SK-N-SH (cell line): ENCODE measurements around the gene GLRX5. TPM values are rescaled to one million over a fixed set of nuclear protein-coding genes. Genes with fewer than 3 reads are reported as not detected.
A peak's percentile ranks its signal among the peaks of the same experiment; 100 is the strongest.

Experiments used
- CTCF ChIA-PET: fragments of 300-600, 350-600 bp; formaldehyde crosslinking; extraction: SDS; loops from one replicate; lab custom pipeline; 2021; lab: Yijun Ruan, JAX
- POLR2A ChIA-PET: fragments of 350-600 bp; sonication (Branson Sonifier 250); formaldehyde crosslinking; extraction: SDS; loops from one replicate; lab custom pipeline; 2020; ENCODE audit warnings: antibody characterized with exemption, inconsistent platforms; lab: Yijun Ruan, JAX
- DNase-seq: peaks from one replicate; pipeline ENCODE4 v3.0.0; 2012
- H2AFZ ChIP-seq: fragments of 200-600 bp; sonication (generic); 2 replicates; pipeline ENCODE4 v1.8.1; 2016; ENCODE audit warnings: antibody characterized with exemption, mild to moderate bottlenecking, low read depth
- H3F3A ChIP-seq: fragments of 200-600 bp; sonication (generic); replicated peaks from 2 replicates; pipeline ENCODE3; 2016; ENCODE audit warnings: antibody characterized with exemption, mild to moderate bottlenecking; ENCODE audit not compliant: insufficient read depth
- H3K27ac ChIP-seq, 2 experiments: fragments of 200-500 bp in 1 of 2; fragments of 200-600 bp in 1 of 2; sonication (Bioruptor generic) in 1 of 2; sonication (generic), shearing (Covaris generic) in 1 of 2; 2 replicates each; pipeline versions ENCODE4 v1.5.1 to v1.6.1; 2014 to 2016; ENCODE audit warnings: low read depth in 2 of 2, inconsistent platforms in 1 of 2, low read length in 1 of 2, mild to moderate bottlenecking in 1 of 2, mixed read lengths in 1 of 2
- H3K27me3 ChIP-seq: fragments of 200-600 bp; sonication (generic), shearing (Covaris generic); 2 replicates; pipeline ENCODE4 v1.6.1; 2016; ENCODE audit warnings: mixed run types; ENCODE audit not compliant: insufficient read depth
- H3K36me3 ChIP-seq, 2 experiments: fragments of 200-500 bp in 1 of 2; fragments of 200-600 bp in 1 of 2; sonication (Bioruptor generic) in 1 of 2; sonication (generic) in 1 of 2; replicated peaks in 1 of 2; 2 replicates each; pipeline versions ENCODE3 to v1.5.1; 2014 to 2016; ENCODE audit warnings: low read length in 1 of 2, mild to moderate bottlenecking in 1 of 2; ENCODE audit not compliant: insufficient read depth in 2 of 2, control insufficient read depth in 1 of 2
- H3K4me1 ChIP-seq, 2 experiments: fragments of 200-500 bp in 1 of 2; fragments of 200-600 bp in 1 of 2; sonication (Bioruptor generic) in 1 of 2; sonication (generic), shearing (Covaris generic) in 1 of 2; 2 replicates each; pipeline versions ENCODE4 v1.5.1 to v1.6.1; 2014 to 2016; ENCODE audit warnings: low read depth in 1 of 2, low read length in 1 of 2, mixed run types in 1 of 2; ENCODE audit not compliant: insufficient read depth in 2 of 2, control insufficient read depth in 1 of 2
- H3K4me2 ChIP-seq: fragments of 200-600 bp; sonication (generic), shearing (Covaris generic); 2 replicates; pipeline ENCODE4 v1.6.1; 2017; ENCODE audit warnings: mixed run types
- H3K4me3 ChIP-seq, 2 experiments: fragments of 200-500 bp in 1 of 2; fragments of 200-600 bp in 1 of 2; sonication (Bioruptor generic) in 1 of 2; sonication (generic), shearing (Covaris generic) in 1 of 2; 2 replicates each; pipeline versions ENCODE4 v1.5.1 to v1.8.1; 2014 to 2016; ENCODE audit warnings: low read depth in 2 of 2, inconsistent platforms in 1 of 2, low read length in 1 of 2, mild to moderate bottlenecking in 1 of 2, mixed read lengths in 1 of 2, moderate library complexity in 1 of 2
- H3K79me2 ChIP-seq: fragments of 200-600 bp; sonication (generic); 2 replicates; pipeline ENCODE4 v1.8.1; 2017; ENCODE audit warnings: mild to moderate bottlenecking; ENCODE audit not compliant: insufficient read depth
- H3K9ac ChIP-seq: fragments of 200-600 bp; sonication (generic); 2 replicates; pipeline ENCODE4 v1.6.1; 2017; ENCODE audit warnings: mixed run types
- H3K9me2 ChIP-seq: fragments of 200-600 bp; sonication (generic); 2 replicates; pipeline ENCODE4 v1.6.1; 2017; ENCODE audit warnings: mixed run types
- H3K9me3 ChIP-seq: fragments of 200-600 bp; sonication (generic); 2 replicates; pipeline ENCODE4 v1.6.1; 2017; ENCODE audit warnings: mixed run types, mild to moderate bottlenecking, moderate library complexity
- H4K20me1 ChIP-seq: fragments of 200-600 bp; sonication (generic); 2 replicates; pipeline ENCODE4 v1.6.1; 2017; ENCODE audit warnings: mild to moderate bottlenecking, mixed run types; ENCODE audit not compliant: insufficient read depth
- CHD2 ChIP-seq: fragments of 150-350 bp; IDR thresholded peaks from 2 replicates; pipeline ENCODE4 v1.6.1; 2018; ENCODE audit warnings: low read length; ENCODE audit not compliant: partially characterized antibody
- EZH2phosphoT487 ChIP-seq: fragments of 200-600 bp; sonication (generic); IDR thresholded peaks from 2 replicates; pipeline ENCODE4 v1.6.1; 2017; ENCODE audit warnings: low read depth, mixed run types, mild to moderate bottlenecking, antibody characterized with exemption, moderate library complexity, borderline replicate concordance
- FOSL2 ChIP-seq: IDR thresholded peaks from 2 replicates; pipeline ENCODE4 v1.4.0; 2012; ENCODE audit warnings: low read depth, mild to moderate bottlenecking, moderate library complexity, borderline replicate concordance
- FOXM1 ChIP-seq: IDR thresholded peaks from 2 replicates; pipeline ENCODE4 v1.4.0; 2012; ENCODE audit warnings: low read depth, mild to moderate bottlenecking
- GABPA ChIP-seq: IDR thresholded peaks from 2 replicates; pipeline ENCODE4 v1.4.0; 2012; ENCODE audit warnings: low read depth, mild to moderate bottlenecking
- GATA2 ChIP-seq: sonication (generic); formaldehyde crosslinking; IDR thresholded peaks from 2 replicates; pipeline ENCODE4 v1.5.0; 2020; ENCODE audit warnings: mild to moderate bottlenecking, missing genetic modification reagents
- JUND ChIP-seq: IDR thresholded peaks from 2 replicates; pipeline ENCODE4 v1.4.0; 2012
- NFIC ChIP-seq: IDR thresholded peaks from 2 replicates; pipeline ENCODE4 v1.4.0; 2012; ENCODE audit warnings: borderline replicate concordance
- RXRA ChIP-seq: IDR thresholded peaks from 2 replicates; pipeline ENCODE4 v1.4.0; 2012; ENCODE audit warnings: low read depth, mild to moderate bottlenecking, borderline replicate concordance
- TCF12 ChIP-seq: IDR thresholded peaks from 2 replicates; pipeline ENCODE4 v1.4.0; 2012
- YY1 ChIP-seq: IDR thresholded peaks from 2 replicates; pipeline ENCODE4 v1.4.0; 2012; ENCODE audit warnings: low read depth, mild to moderate bottlenecking
- WGBS: methylation state at CpG from one replicate; pipeline ENCODE4 v1.1.6; 2017; ENCODE audit warnings: low lambda C conversion rate; 5-methylcytosine and 5-hydroxymethylcytosine counted together
- polyA plus RNA-seq, 3 experiments: library from polyadenylated mRNA; depleted of rRNA; stranded (reverse); fragments of >200 nt; gene quantifications; 2 replicates each; pipeline ENCODE4 v1.2.3, GENCODE V29; 2012
- TF ChIP-seq, protein P1 (sequence below): IDR thresholded peaks from 2 replicates; pipeline ENCODE4 v1.4.0; 2012; ENCODE audit warnings: low read depth
- TF ChIP-seq, protein P2 (sequence below): fragments of 150-350 bp; IDR thresholded peaks from 2 replicates; pipeline ENCODE4 v1.6.1; 2016; ENCODE audit warnings: mild to moderate bottlenecking, low read depth, low read length

Gene GLRX5
- polyA plus RNA-seq, 1 of the 3 experiments (the other 2 are of a cell fraction), result 29.1 TPM

DNA sequence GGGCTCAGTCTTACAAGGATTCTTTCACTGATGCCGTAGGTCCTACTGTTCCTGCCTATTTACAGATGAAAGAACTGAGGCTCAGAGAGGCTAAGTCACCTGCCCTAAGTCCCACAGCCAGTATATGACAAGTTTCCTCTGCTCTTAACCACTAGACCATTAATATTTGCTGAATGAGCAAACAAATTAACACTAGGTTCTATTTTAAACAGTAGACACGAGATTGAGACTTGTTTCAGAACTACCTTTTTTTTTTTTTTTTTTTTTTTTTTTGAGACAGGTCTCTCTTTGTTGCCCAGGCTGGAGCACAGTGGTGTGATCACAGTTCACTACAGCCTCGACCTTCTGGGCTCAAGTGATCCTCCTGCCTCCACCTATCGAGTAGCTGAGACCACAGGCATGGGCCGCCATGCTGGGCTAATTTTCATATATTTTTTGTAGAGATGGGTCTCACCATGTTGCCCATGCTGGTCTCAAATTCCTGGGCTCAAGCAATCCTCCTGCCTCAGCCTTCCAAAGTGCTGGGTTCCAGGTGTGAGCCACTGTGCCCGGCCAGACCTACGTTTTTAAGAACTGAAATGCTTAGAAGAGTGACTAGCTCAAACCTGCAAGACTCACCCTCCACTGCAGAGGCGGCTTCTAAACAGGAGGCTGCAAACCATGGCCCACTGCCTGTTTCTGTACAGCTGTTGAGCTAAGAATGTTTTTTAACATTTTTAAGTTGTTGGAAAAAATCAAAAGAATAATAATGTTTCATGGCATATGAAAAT is 31.3 kb upstream of the GLRX5 start:
- no peak for TF ChIP-seq GATA2 (CRISPR knock-in tag)
- no peak for TF ChIP-seq EZH2phosphoT487
- no peak for TF ChIP-seq GABPA
- no peak for TF ChIP-seq TCF12
- no peak for TF ChIP-seq YY1
- no peak for TF ChIP-seq CHD2
- TF ChIP-seq, protein P1, sequence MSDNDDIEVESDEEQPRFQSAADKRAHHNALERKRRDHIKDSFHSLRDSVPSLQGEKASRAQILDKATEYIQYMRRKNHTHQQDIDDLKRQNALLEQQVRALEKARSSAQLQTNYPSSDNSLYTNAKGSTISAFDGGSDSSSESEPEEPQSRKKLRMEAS, result no peak
- TF ChIP-seq FOXM1, result no peak
- TF ChIP-seq FOSL2, result no peak
- ChIA-PET POLR2A (no interaction called here), CTCF (interaction anchor here (0.9 to 1.7 kb wide), 4 partner anchors 9 to 30 kb away, joined by 3 to 6 read pairs (median 4); partner anchors contain the start of gene SYNE3)
- H3K9me3 ChIP-seq, result no peaks in the 10 kb centered on the region
- no peak overlapping the region for H3K4me3 ChIP-seq
- H3K79me2 ChIP-seq, result peaks cover 4% of the 10 kb centered on the region; the same call in 1 of the 2 replicates
- H3K27ac ChIP-seq, result no peak overlapping the region
- no peaks in the 10 kb centered on the region for H3K36me3 ChIP-seq
- WGBS, result 89% methylated on average over 8 of the region's 8 CpGs
- DNase-seq, result no peak
- H3F3A ChIP-seq, result peaks cover 8% of the 10 kb centered on the region
- H3K4me2 ChIP-seq, result no peak overlapping the region
- H3K9me2 ChIP-seq, result no peaks in the 10 kb centered on the region
- H4K20me1 ChIP-seq, result no peaks in the 10 kb centered on the region
- H3K9ac ChIP-seq, result no peak overlapping the region
- peaks cover 23 to 46% of the 10 kb centered on the region in 2 experiments for H3K4me1 ChIP-seq
- no peaks in the 10 kb centered on the region for H3K27me3 ChIP-seq
- no peak overlapping the region for H2AFZ ChIP-seq

DNA sequence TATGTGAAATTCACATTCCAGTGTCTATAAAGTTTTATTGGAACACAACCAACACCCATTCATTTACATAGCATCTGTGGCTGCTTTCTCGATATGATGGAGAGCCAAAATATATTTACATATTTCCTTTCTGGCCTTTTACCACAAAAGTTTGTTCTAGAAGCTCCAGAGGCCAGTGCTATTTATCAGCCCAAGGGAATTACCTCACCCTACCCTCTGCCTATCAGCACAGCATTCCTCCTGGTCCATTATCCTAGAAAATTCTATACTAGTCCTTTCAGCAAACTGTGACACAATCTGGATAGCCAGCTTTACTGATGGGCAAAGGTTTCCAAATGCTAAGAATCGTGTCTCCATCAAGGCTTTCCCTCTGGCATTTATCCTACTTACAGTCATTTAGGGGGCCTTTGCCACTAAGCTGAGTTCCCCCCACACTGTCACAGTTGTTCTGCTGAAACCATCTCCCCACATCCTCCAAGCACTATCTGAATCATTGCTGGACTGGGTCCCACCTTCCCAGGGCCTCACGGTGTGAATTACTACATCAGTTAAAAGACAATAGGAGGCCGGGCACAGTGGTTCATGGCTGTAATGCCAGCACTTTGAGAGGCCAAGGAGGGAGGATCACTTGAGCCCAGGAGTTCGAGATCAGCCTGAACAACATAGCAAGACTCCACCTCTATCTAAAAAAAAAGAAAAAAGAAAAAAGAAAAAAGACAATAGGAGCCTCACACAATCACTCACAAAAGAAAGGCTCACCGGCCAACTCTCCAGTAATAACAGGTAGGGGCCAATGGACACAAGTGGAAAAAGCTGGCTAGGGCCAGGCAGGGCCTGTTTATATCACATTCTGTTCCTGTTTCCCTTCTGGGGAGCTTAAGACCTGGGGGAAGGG is 30.5 kb upstream of the GLRX5 start:
- Histone ChIP-seq H3K4me1 (peaks cover 23 to 46% of the 10 kb centered on the region in 2 experiments), H3K9me2 (no peaks in the 10 kb centered on the region), H3F3A (peaks cover 8% of the 10 kb centered on the region), H4K20me1 (no peaks in the 10 kb centered on the region), H3K36me3 (no peaks in the 10 kb centered on the region), H3K27me3 (no peaks in the 10 kb centered on the region), H3K79me2 (peaks cover 4% of the 10 kb centered on the region; the same call in 1 of the 2 replicates), H2AFZ (no peak overlapping the region), H3K9ac (no peak overlapping the region), H3K9me3 (no peaks in the 10 kb centered on the region), H3K27ac (peak overlapping the region in 1 of 2 experiments; percentile 15; a peak in 1 of 4 replicates), H3K4me3 (no peak overlapping the region), H3K4me2 (no peak overlapping the region)
- POLR2A ChIA-PET, result no interaction called here
- WGBS, result 84% methylated on average over 6 of the region's 6 CpGs
- CTCF ChIA-PET, result interaction anchor here (0.8 to 1.4 kb wide), 4 partner anchors 9 to 52 kb away, joined by 3 to 4 read pairs (median 4); no protein-coding TSS in a partner anchor
- DNase-seq, result no peak
- TF ChIP-seq, protein P2, sequence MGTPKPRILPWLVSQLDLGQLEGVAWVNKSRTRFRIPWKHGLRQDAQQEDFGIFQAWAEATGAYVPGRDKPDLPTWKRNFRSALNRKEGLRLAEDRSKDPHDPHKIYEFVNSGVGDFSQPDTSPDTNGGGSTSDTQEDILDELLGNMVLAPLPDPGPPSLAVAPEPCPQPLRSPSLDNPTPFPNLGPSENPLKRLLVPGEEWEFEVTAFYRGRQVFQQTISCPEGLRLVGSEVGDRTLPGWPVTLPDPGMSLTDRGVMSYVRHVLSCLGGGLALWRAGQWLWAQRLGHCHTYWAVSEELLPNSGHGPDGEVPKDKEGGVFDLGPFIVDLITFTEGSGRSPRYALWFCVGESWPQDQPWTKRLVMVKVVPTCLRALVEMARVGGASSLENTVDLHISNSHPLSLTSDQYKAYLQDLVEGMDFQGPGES, result no peak
- no peak for TF ChIP-seq RXRA
- 0 out of 2 replicates have a peak, but pooled peaks have one; percentile 13 for TF ChIP-seq NFIC
- no peak for TF ChIP-seq JUND
